GM21447 (cell line): Measurements from ENCODE around the gene ANAPC16.
"Not testable (repeated sequence)": the region's sequence is repeated elsewhere in the genome, so short reads cannot be mapped to it uniquely, and the experiment has no call there.

ENCODE experiments used
- ATAC-seq: cut with Tn5 transposase; IDR thresholded peaks from one replicate; pipeline ENCODE4 v1.9.1; 2021; ENCODE audit not compliant: unreplicated experiment

The ANAPC16 gene

GRCh38 chr10:72277340-72277995, 61.7 kb downstream of the ANAPC16 start:
- ATAC-seq: no peak

GRCh38 chr10:72277996-72278667, 62.3 kb downstream of the ANAPC16 start:
- ATAC-seq: no peak

GRCh38 chr10:72278668-72279393, 63.0 kb downstream of the ANAPC16 start:
- no peak for ATAC-seq

- not testable (repeated sequence) for ATAC-seq
Measured at GRCh38 chr10:72279587-72279986, 63.8 kb downstream of the ANAPC16 start.

- no peak for ATAC-seq
Measured at GRCh38 chr10:72283131-72283530, 67.3 kb downstream of the ANAPC16 start.
